Breast epithelium (tissue), 4 donors: ENCODE measurements around the gene C2CD4D. TPM values are rescaled to one million over a fixed set of nuclear protein-coding genes. Genes with fewer than 3 reads are reported as not detected.
A peak's percentile ranks its signal among the peaks of the same experiment; 100 is the strongest.
"Not testable (repeated sequence)": the region's sequence is repeated elsewhere in the genome, so short reads cannot be mapped to it uniquely, and the experiment has no call there.

ENCODE experiments used
- DNase-seq, 2 donors: peaks; one replicate each; pipeline ENCODE4 v3.0.0-alpha.2; 2019; ENCODE audit warnings: low spot score in 2 of 2
- H3K27ac ChIP-seq, 2 donors: fragments of 200-600 bp; sonication (generic) in 1 of 2; one replicate each; pipeline ENCODE4 v1.5.1; 2016 to 2019; ENCODE audit warnings: mild to moderate bottlenecking in 1 of 2
- H3K27me3 ChIP-seq, 2 donors: fragments of 200-600 bp; sonication (generic) in 1 of 2; one replicate each; pipeline versions ENCODE4 v1.5.1 to v1.6.0; 2017 to 2019; ENCODE audit warnings: control low read depth in 1 of 2, mild to moderate bottlenecking in 1 of 2
- H3K36me3 ChIP-seq: fragments of 200-600 bp; one replicate; pipeline ENCODE4 v1.5.1; 2019
- H3K4me1 ChIP-seq, 2 donors: fragments of 200-600 bp; sonication (generic); one replicate each; pipeline ENCODE4 v1.5.1; 2016 to 2019; ENCODE audit warnings: control low read depth in 1 of 2
- H3K4me3 ChIP-seq, 3 donors: fragments of 200-600 bp; sonication (generic); 1 replicate in 2 of 3; 2 replicates in 1 of 3; pipeline ENCODE4 v1.5.1; 2016 to 2019; ENCODE audit warnings: mild to moderate bottlenecking in 3 of 3, moderate library complexity in 2 of 3
- H3K9me3 ChIP-seq, 2 donors: fragments of 200-600 bp; sonication (generic) in 1 of 2; one replicate each; pipeline ENCODE4 v1.5.1; 2016 to 2019; ENCODE audit warnings: control low read depth in 1 of 2
- CTCF ChIP-seq, 3 donors: fragments of 450-650 bp; IDR thresholded peaks; one replicate each; pipeline ENCODE4 v1.5.1; 2016 to 2017; ENCODE audit warnings: antibody characterized with exemption in 3 of 3, mild to moderate bottlenecking in 3 of 3, moderate library complexity in 3 of 3
- POLR2A ChIP-seq: fragments of 450-650 bp; IDR thresholded peaks from one replicate; pipeline ENCODE4 v1.6.1; 2016; ENCODE audit warnings: antibody characterized with exemption, mild to moderate bottlenecking, moderate library complexity
- POLR2AphosphoS5 ChIP-seq, 3 donors: sonication (generic); formaldehyde crosslinking; IDR thresholded peaks; one replicate each; pipeline ENCODE4 v1.6.1; 2017; ENCODE audit warnings: antibody characterized with exemption in 3 of 3
- intact Hi-C: fragments of 100-400 bp; cut with DNase I; formaldehyde crosslinking; loops from one replicate; pipeline ENCODE4 v1.15.1; 2023; ENCODE audit warnings: low total_unique reads
- total RNA-seq, 3 donors: library from RNA; depleted of rRNA; stranded (reverse); fragments of >200 nt; gene quantifications; one replicate each; pipeline ENCODE4 v1.1.0, GENCODE V29; 2016

The C2CD4D gene
- under 1 TPM in 2 of 3 donors, not detected in 1; 0.32 to 0.73 TPM for total RNA-seq

- TF ChIP-seq CTCF (IDR thresholded peaks at IDR 0.05) (peak in 2 of 3 donors; percentile 25 to 42), POLR2AphosphoS5 (IDR thresholded peaks at IDR 0.05) (peak; percentile 55 to 91 (median 56)), POLR2A (peak; percentile 56)
- peak; percentile 88 for DNase-seq
- no peaks in the 10 kb centered on the region for H3K27me3 ChIP-seq
- peaks cover 0 to 5% of the 10 kb centered on the region in 2 donors for H3K4me1 ChIP-seq
- no peaks in the 10 kb centered on the region for H3K36me3 ChIP-seq
- intact Hi-C loops = loop anchor here (5.0 kb wide), 1 partner anchor 857 kb away; the partner anchor contains the start of gene ANXA9
- peak within 1 kb of the TSS; percentile 37 to 69 (median 49) for H3K4me3 ChIP-seq
- H3K27ac ChIP-seq = peak within 1 kb of the TSS; percentile 95
- no peaks in the 10 kb centered on the region for H3K9me3 ChIP-seq
Measured at GRCh38 chr1:151839457-151840403, at the start of gene C2CD4D. Gene C2CD4D (minus strand): TSS chr1:151839820. CDS start chr1:151838989, 831 bp downstream.

- no peaks in the 10 kb centered on the region for H3K4me1 ChIP-seq
- H3K4me3 ChIP-seq = no peak overlapping the region
- no peaks in the 10 kb centered on the region for H3K9me3 ChIP-seq
- DNase-seq = no peak
- intact Hi-C loops = no loop called here
- H3K27me3 ChIP-seq = no peaks in the 10 kb centered on the region
- H3K27ac ChIP-seq = no peak overlapping the region
- TF ChIP-seq POLR2A (no peak), POLR2AphosphoS5 (IDR thresholded peaks at IDR 0.05) (no peak), CTCF (IDR thresholded peaks at IDR 0.05) (no peak)
- H3K36me3 ChIP-seq = no peaks in the 10 kb centered on the region
Measured at GRCh38 chr1:151888972-151889570, 49.5 kb upstream of the C2CD4D start.

- no peaks in the 10 kb centered on the region for H3K36me3 ChIP-seq
Measured at GRCh38 chr1:151887028-151887427, 47.4 kb upstream of the C2CD4D start.

GRCh38 chr1:151885479-151885878 lies 45.9 kb upstream of the C2CD4D start:
- no peak for TF ChIP-seq CTCF (IDR thresholded peaks at IDR 0.05)
- TF ChIP-seq POLR2A = no peak
- TF ChIP-seq POLR2AphosphoS5 (IDR thresholded peaks at IDR 0.05) = no peak
- no peaks in the 10 kb centered on the region for H3K27me3 ChIP-seq
- H3K4me1 ChIP-seq = no peaks in the 10 kb centered on the region
- H3K9me3 ChIP-seq = no peaks in the 10 kb centered on the region
- H3K36me3 ChIP-seq = no peaks in the 10 kb centered on the region
- H3K27ac ChIP-seq = no peak overlapping the region
- no peak overlapping the region for H3K4me3 ChIP-seq
- no peak for DNase-seq
- intact Hi-C loops = no loop called here

More at GRCh38 chr1:151887028-151887427, 47.4 kb upstream of the C2CD4D start:
- H3K27ac ChIP-seq = no peak overlapping the region
- TF ChIP-seq POLR2A (no peak), CTCF (IDR thresholded peaks at IDR 0.05) (no peak), POLR2AphosphoS5 (IDR thresholded peaks at IDR 0.05) (no peak)
- H3K4me3 ChIP-seq = no peak overlapping the region
- no peaks in the 10 kb centered on the region for H3K27me3 ChIP-seq
- H3K9me3 ChIP-seq = no peaks in the 10 kb centered on the region
- intact Hi-C loops = no loop called here
- H3K4me1 ChIP-seq = no peaks in the 10 kb centered on the region
- no peak for DNase-seq

GRCh38 chr1:151884879-151885278 lies 45.3 kb upstream of the C2CD4D start:
- H3K27me3 ChIP-seq, DNase-seq, H3K4me1 ChIP-seq, H3K4me3 ChIP-seq, H3K27ac ChIP-seq, H3K36me3 ChIP-seq, intact Hi-C loops, H3K9me3 ChIP-seq: not testable (repeated sequence)

- H3K36me3 ChIP-seq, H3K9me3 ChIP-seq, H3K27me3 ChIP-seq, intact Hi-C loops, H3K4me3 ChIP-seq, H3K27ac ChIP-seq, H3K4me1 ChIP-seq, DNase-seq: not testable (repeated sequence)
Measured at GRCh38 chr1:151884445-151884844, 44.8 kb upstream of the C2CD4D start.

- DNase-seq, H3K27ac ChIP-seq, H3K4me3 ChIP-seq, intact Hi-C loops, H3K27me3 ChIP-seq, H3K4me1 ChIP-seq, H3K36me3 ChIP-seq, H3K9me3 ChIP-seq: not testable (repeated sequence)
Measured at GRCh38 chr1:151883898-151884297, 44.3 kb upstream of the C2CD4D start.

- intact Hi-C loops, H3K27ac ChIP-seq, H3K4me3 ChIP-seq, H3K36me3 ChIP-seq, H3K27me3 ChIP-seq, DNase-seq, H3K4me1 ChIP-seq, H3K9me3 ChIP-seq: not testable (repeated sequence)
Measured at GRCh38 chr1:151882918-151883317, 43.3 kb upstream of the C2CD4D start.
